Effector CD8-positive, alpha-beta T cell (primary cell): Measurements from ENCODE around the gene TMA7.
"Not testable (repeated sequence)": the region's sequence is repeated elsewhere in the genome, so short reads cannot be mapped to it uniquely, and the experiment has no call there.

Experiments
- DNase-seq: peaks from one replicate; lab custom pipeline; 2025; lab: John Stamatoyannopoulos, UW

TMA7 gene

GRCh38 chr3:48468329-48468731, 28.3 kb downstream of the TMA7 start:
- DNase-seq: no peak

- DNase-seq: no peak
These were observed 29.2 kb downstream of the TMA7 start for GRCh38 chr3:48469046-48469915.

GRCh38 chr3:48470286-48470685, 30.2 kb downstream of the TMA7 start:
- DNase-seq: no peak

GRCh38 chr3:48472673-48472922, 32.5 kb downstream of the TMA7 start:
- DNase-seq: no peak

GRCh38 chr3:48472923-48473616, 33.0 kb downstream of the TMA7 start:
- DNase-seq: peak; percentile 86

- no peak for DNase-seq
These were observed 33.5 kb downstream of the TMA7 start for GRCh38 chr3:48473617-48473952.

GRCh38 chr3:48474031-48474430, 34.0 kb downstream of the TMA7 start:
- DNase-seq: not testable (repeated sequence)

GRCh38 chr3:48474619-48475018, 34.6 kb downstream of the TMA7 start:
- no peak for DNase-seq

GRCh38 chr3:48475188-48475587, 35.1 kb downstream of the TMA7 start:
- no peak for DNase-seq

GRCh38 chr3:48476426-48477053, 36.5 kb downstream of the TMA7 start:
- no peak for DNase-seq

GRCh38 chr3:48477959-48478520, 38.0 kb downstream of the TMA7 start:
- DNase-seq: no peak

- peak; percentile 25 for DNase-seq
These were observed 38.8 kb downstream of the TMA7 start for GRCh38 chr3:48478626-48479555.

GRCh38 chr3:48480891-48481290, 40.8 kb downstream of the TMA7 start:
- DNase-seq: not testable (repeated sequence)

- not testable (repeated sequence) for DNase-seq
These were observed 42.8 kb downstream of the TMA7 start for GRCh38 chr3:48482822-48483221.

- DNase-seq: no peak
These were observed 46.9 kb downstream of the TMA7 start for GRCh38 chr3:48486952-48487351.

GRCh38 chr3:48492461-48493202, 52.6 kb downstream of the TMA7 start:
- no peak for DNase-seq

- no peak for DNase-seq
These were observed 53.1 kb downstream of the TMA7 start for GRCh38 chr3:48493203-48493501.
